ENCODE results near the gene ODF2L.

ODF2L gene

DNA sequence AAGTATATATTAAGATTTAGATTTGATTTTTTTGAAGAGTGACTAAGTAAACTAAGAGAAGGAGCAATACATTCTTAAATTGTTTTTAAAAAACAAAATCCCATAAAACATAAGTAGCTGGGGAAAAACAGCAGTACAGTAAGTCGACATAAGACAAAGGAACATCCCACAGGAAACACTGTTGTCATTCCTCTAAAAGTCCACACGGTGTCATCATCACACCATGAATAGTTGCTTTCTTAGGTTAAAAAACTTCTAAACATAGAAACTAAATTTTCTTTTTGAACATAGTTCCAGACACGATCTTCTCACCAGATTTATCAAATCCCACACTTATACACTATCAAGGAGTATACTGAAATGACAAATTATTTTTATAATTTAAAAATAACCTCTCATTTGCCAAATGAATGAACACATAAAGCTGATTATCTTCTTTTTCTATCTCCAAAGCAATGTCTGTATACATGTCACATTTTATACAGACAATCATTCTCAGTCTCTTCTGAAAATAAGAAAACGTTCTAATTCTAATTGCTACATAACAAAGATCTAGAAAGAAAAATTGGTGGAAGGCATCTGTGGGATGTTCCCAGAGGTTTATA, 15.8 kb downstream of the ODF2L start:
- peak; percentile 59 for TF ChIP-seq CTCF (IDR thresholded peaks at IDR 0.05; ENCODE audit: control insufficient read depth, insufficient read depth, low read depth, low read length, missing control alignments)
- no peak overlapping the region; the same call in 1 of the 2 replicates for H3K4me3 ChIP-seq (ENCODE audit: control insufficient read depth, low read depth, low read length)
- DNase-seq (ENCODE audit: low read depth) = peak; percentile 63

DNA sequence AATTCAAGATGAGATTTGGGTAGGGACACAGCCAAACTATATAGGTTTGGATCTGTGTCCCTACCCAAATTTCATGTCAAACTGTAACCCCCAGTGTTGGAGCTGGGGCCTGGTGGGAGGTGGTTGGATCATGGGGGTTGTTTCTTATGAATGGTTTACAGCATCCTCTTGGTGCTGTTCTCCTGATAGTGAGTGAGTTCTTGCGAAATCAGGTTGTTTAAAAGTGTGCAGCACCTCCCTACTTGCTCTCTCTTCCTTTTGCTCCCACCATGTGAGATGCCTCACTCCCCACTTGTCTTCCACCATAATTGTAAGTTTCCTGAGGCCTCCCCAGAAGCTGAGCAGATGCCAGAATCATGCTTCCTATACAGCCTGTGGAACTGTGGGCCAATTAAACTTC, 17.3 kb downstream of the ODF2L start:
- no peak overlapping the region for H3K4me3 ChIP-seq (ENCODE audit: control insufficient read depth, low read depth, low read length)
- DNase-seq (ENCODE audit: low read depth) = no peak
- TF ChIP-seq CTCF (IDR thresholded peaks at IDR 0.05; ENCODE audit: control insufficient read depth, insufficient read depth, low read depth, low read length, missing control alignments) = no peak

- no peak for DNase-seq (ENCODE audit: low read depth)
- H3K4me3 ChIP-seq (ENCODE audit: control insufficient read depth, low read depth, low read length) = no peak overlapping the region
- no peak for TF ChIP-seq CTCF (IDR thresholded peaks at IDR 0.05; ENCODE audit: control insufficient read depth, insufficient read depth, low read depth, low read length, missing control alignments)
Observed at GRCh38 chr1:86377341-86377740, 18.8 kb downstream of the ODF2L start.

- no peak for DNase-seq (ENCODE audit: low read depth)
- TF ChIP-seq CTCF (IDR thresholded peaks at IDR 0.05; ENCODE audit: control insufficient read depth, insufficient read depth, low read depth, low read length, missing control alignments) = no peak
- H3K4me3 ChIP-seq (ENCODE audit: control insufficient read depth, low read depth, low read length) = no peak overlapping the region
Observed at GRCh38 chr1:86375688-86376087, 20.4 kb downstream of the ODF2L start.

DNA sequence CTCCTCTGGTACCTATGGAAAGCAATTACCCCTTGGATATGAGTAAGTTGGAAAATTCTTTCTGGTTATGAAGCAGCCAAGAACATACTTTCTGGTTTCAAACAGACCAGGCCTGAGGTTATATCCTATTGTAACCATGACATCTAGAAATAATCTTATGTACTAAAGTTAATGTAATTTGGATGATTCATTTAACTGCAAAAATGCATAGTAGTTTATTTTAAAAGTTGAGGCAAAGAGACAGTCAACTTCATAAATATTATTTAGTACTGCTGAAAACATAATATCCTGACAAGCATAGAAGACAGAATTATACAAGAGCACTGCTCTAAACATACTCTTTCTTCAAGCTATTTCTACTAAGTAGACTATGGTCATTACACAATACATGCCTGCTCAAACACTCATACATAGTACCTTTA, 25.5 kb downstream of the ODF2L start:
- no peak for TF ChIP-seq CTCF (IDR thresholded peaks at IDR 0.05; ENCODE audit: control insufficient read depth, insufficient read depth, low read depth, low read length, missing control alignments)
- H3K4me3 ChIP-seq (ENCODE audit: control insufficient read depth, low read depth, low read length) = no peak overlapping the region
- DNase-seq (ENCODE audit: low read depth) = no peak

- no peak for TF ChIP-seq CTCF (IDR thresholded peaks at IDR 0.05; ENCODE audit: control insufficient read depth, insufficient read depth, low read depth, low read length, missing control alignments)
- DNase-seq (ENCODE audit: low read depth) = no peak
Observed at GRCh38 chr1:86365896-86366295, 30.2 kb downstream of the ODF2L start.

DNA sequence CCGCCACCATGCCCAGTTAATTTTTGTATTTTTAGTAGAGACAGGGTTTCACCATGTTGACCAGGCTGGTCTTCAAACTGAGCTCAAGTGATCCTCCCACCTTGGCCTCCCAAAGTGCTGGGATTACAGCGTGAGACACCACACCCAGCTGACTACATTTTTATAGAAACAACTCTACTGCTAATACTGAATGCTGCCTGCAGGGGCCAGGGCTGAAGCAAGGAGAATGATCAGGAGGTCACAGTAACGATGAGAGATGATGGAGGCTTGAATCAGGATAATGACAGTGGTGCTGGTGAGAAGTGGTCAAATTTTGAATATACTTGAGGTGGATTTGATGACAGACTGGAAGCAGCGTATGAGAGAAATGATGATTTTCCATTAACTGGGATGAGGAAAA, 33.3 kb downstream of the ODF2L start:
- H3K4me3 ChIP-seq (ENCODE audit: control insufficient read depth, low read depth, low read length) = no peak overlapping the region
- TF ChIP-seq CTCF (IDR thresholded peaks at IDR 0.05; ENCODE audit: control insufficient read depth, insufficient read depth, low read depth, low read length, missing control alignments) = no peak
- no peak for DNase-seq (ENCODE audit: low read depth)

More at GRCh38 chr1:86365896-86366295, 30.2 kb downstream of the ODF2L start:
- H3K4me3 ChIP-seq (ENCODE audit: control insufficient read depth, low read depth, low read length) = no peak overlapping the region
